ENCODE results near the gene C6orf62. TPM values are rescaled to one million over a fixed set of nuclear protein-coding genes. Genes with fewer than 3 reads are reported as not detected.
"Not testable (repeated sequence)": the region's sequence is repeated elsewhere in the genome, so short reads cannot be mapped to it uniquely, and the experiment has no call there.

C6orf62 gene
- polyA plus RNA-seq, result 10 to 100 TPM; 34.3 to 83.4 (median 49.5) TPM
- long read RNA-seq, donor 1, full-length matches to known transcripts, result 109 of 228 reads
- long read RNA-seq, donor 1, partial matches to known transcripts, result 119 of 228 reads
- long read RNA-seq, donor 1, other reads (novel, unspliced or antisense), result 0 of 228 reads
- long read RNA-seq, donor 2, full-length matches to known transcripts, result 44 of 52 reads
- long read RNA-seq, donor 2, partial matches to known transcripts, result 8 of 52 reads
- long read RNA-seq, donor 2, other reads (novel, unspliced or antisense), result 0 of 52 reads
- long read RNA-seq, donor 3, full-length matches to known transcripts, result 32 of 43 reads
- long read RNA-seq, donor 3, partial matches to known transcripts, result 11 of 43 reads
- long read RNA-seq, donor 3, other reads (novel, unspliced or antisense), result 0 of 43 reads
- long read RNA-seq, donor 4, full-length matches to known transcripts, result 3 of 3 reads
- long read RNA-seq, donor 4, partial matches to known transcripts, result 0 of 3 reads
- long read RNA-seq, donor 4, other reads (novel, unspliced or antisense), result 0 of 3 reads
- long read RNA-seq, donor 5, full-length matches to known transcripts, result 5 of 5 reads
- long read RNA-seq, donor 5, partial matches to known transcripts, result 0 of 5 reads
- long read RNA-seq, donor 5, other reads (novel, unspliced or antisense), result 0 of 5 reads
- long read RNA-seq, donor 6, full-length matches to known transcripts, result 68 of 68 reads
- long read RNA-seq, donor 6, partial matches to known transcripts, result 0 of 68 reads
- long read RNA-seq, donor 6, other reads (novel, unspliced or antisense), result 0 of 68 reads
- long read RNA-seq, donor 7, full-length matches to known transcripts, result 171 of 212 reads
- long read RNA-seq, donor 7, partial matches to known transcripts, result 36 of 212 reads
- long read RNA-seq, donor 7, other reads (novel, unspliced or antisense), result 5 of 212 reads
- long read RNA-seq, donor 8, full-length matches to known transcripts, result 6 of 6 reads
- long read RNA-seq, donor 8, partial matches to known transcripts, result 0 of 6 reads
- long read RNA-seq, donor 8, other reads (novel, unspliced or antisense), result 0 of 6 reads
- long read RNA-seq, donor 9, full-length matches to known transcripts, result 15 of 15 reads
- long read RNA-seq, donor 9, partial matches to known transcripts, result 0 of 15 reads
- long read RNA-seq, donor 9, other reads (novel, unspliced or antisense), result 0 of 15 reads
- long read RNA-seq, donor 10, full-length matches to known transcripts, result 118 of 173 reads
- long read RNA-seq, donor 10, partial matches to known transcripts, result 55 of 173 reads
- long read RNA-seq, donor 10, other reads (novel, unspliced or antisense), result 0 of 173 reads

GRCh38 chr6:24719125-24719971, at the start of gene C6orf62:
C6orf62 (minus strand) TSS chr6:24719154; CDS start chr6:24718668, 486 bp downstream.
- Histone ChIP-seq H3K36me3 (ENCODE audit: control insufficient read depth in 3 of 3, insufficient read depth in 2 of 3, low read depth in 1 of 3, low read length in 3 of 3) (peaks cover 3 to 16% (median 4%) of the 10 kb centered on the region in 3 donors), H3K4me3 (ENCODE audit: low read depth in 1 of 3, low read length in 3 of 3) (peak within 1 kb of the TSS; percentile 78 to 99 (median 98)), H3K27me3 (ENCODE audit: control insufficient read depth in 3 of 3, insufficient read depth in 3 of 3, low read length in 3 of 3) (no peaks in the 10 kb centered on the region), H3K27ac (ENCODE audit: low read depth in 1 of 3, low read length in 2 of 3) (peak within 1 kb of the TSS; percentile 97 to 100 (median 100)), H3K4me1 (ENCODE audit: control insufficient read depth in 3 of 3, insufficient read depth in 2 of 3, low read depth in 1 of 3, low read length in 2 of 3) (peaks cover 0 to 15% (median 0%) of the 10 kb centered on the region in 3 donors), H3K9me3 (ENCODE audit: control insufficient read depth in 2 of 2, insufficient read depth in 1 of 2, low read depth in 1 of 2, low read length in 1 of 2) (no peaks in the 10 kb centered on the region)
- WGBS, 3 donors, result 0 to 1% (median 1%) methylated on average over 25 of the region's 25 CpGs
- no peak for FAIRE-seq
- peak; percentile 52 to 66 for DNase-seq

- FAIRE-seq, result no peak
- no peak for DNase-seq
- H3K9me3 ChIP-seq (ENCODE audit: control insufficient read depth in 2 of 2, insufficient read depth in 1 of 2, low read depth in 1 of 2, low read length in 1 of 2), result peaks cover 0 to 7% of the 10 kb centered on the region in 2 donors
- no peaks in the 10 kb centered on the region for H3K36me3 ChIP-seq (ENCODE audit: control insufficient read depth in 3 of 3, insufficient read depth in 2 of 3, low read depth in 1 of 3, low read length in 3 of 3)
- H3K4me1 ChIP-seq (ENCODE audit: control insufficient read depth in 3 of 3, insufficient read depth in 2 of 3, low read depth in 1 of 3, low read length in 2 of 3), result peaks cover 0 to 9% (median 0%) of the 10 kb centered on the region in 3 donors
- no peak overlapping the region for H3K27ac ChIP-seq (ENCODE audit: low read depth in 1 of 3, low read length in 2 of 3)
- H3K27me3 ChIP-seq (ENCODE audit: control insufficient read depth in 3 of 3, insufficient read depth in 3 of 3, low read length in 3 of 3), result no peaks in the 10 kb centered on the region
- H3K4me3 ChIP-seq (ENCODE audit: low read depth in 1 of 3, low read length in 3 of 3), result no peak overlapping the region
- 94 to 98% (median 97%) methylated on average over 5 of the region's 5 CpGs for WGBS, 3 donors
Measured at GRCh38 chr6:24768361-24768760, 49.4 kb upstream of the C6orf62 start.

- Histone ChIP-seq H3K27me3 (ENCODE audit: control insufficient read depth in 3 of 3, insufficient read depth in 3 of 3, low read length in 3 of 3) (no peaks in the 10 kb centered on the region), H3K4me1 (ENCODE audit: control insufficient read depth in 3 of 3, insufficient read depth in 2 of 3, low read depth in 1 of 3, low read length in 2 of 3) (peaks cover 0 to 13% (median 0%) of the 10 kb centered on the region in 3 donors), H3K4me3 (ENCODE audit: low read depth in 1 of 3, low read length in 3 of 3) (no peak overlapping the region), H3K9me3 (ENCODE audit: control insufficient read depth in 2 of 2, insufficient read depth in 1 of 2, low read depth in 1 of 2, low read length in 1 of 2) (peaks cover 0 to 7% of the 10 kb centered on the region in 2 donors), H3K36me3 (ENCODE audit: control insufficient read depth in 3 of 3, insufficient read depth in 2 of 3, low read depth in 1 of 3, low read length in 3 of 3) (no peaks in the 10 kb centered on the region), H3K27ac (ENCODE audit: low read depth in 1 of 3, low read length in 2 of 3) (no peak overlapping the region)
- FAIRE-seq (peak; percentile 72), DNase-seq (peak; percentile 53 to 62)
- 28 to 43% (median 31%) methylated on average over 9 of the region's 9 CpGs for WGBS, 3 donors
Measured at GRCh38 chr6:24766680-24767462, 47.9 kb upstream of the C6orf62 start.

GRCh38 chr6:24765968-24766367, 47.0 kb upstream of the C6orf62 start:
- not testable (repeated sequence) for DNase-seq; H3K9me3 ChIP-seq (ENCODE audit: control insufficient read depth in 2 of 2, insufficient read depth in 1 of 2, low read depth in 1 of 2, low read length in 1 of 2); H3K27ac ChIP-seq (ENCODE audit: low read depth in 1 of 3, low read length in 2 of 3); H3K27me3 ChIP-seq (ENCODE audit: control insufficient read depth in 3 of 3, insufficient read depth in 3 of 3, low read length in 3 of 3); FAIRE-seq; H3K4me3 ChIP-seq (ENCODE audit: low read depth in 1 of 3, low read length in 3 of 3); H3K36me3 ChIP-seq (ENCODE audit: control insufficient read depth in 3 of 3, insufficient read depth in 2 of 3, low read depth in 1 of 3, low read length in 3 of 3)
- peaks cover 0 to 13% (median 0%) of the 10 kb centered on the region in 3 donors for H3K4me1 ChIP-seq (ENCODE audit: control insufficient read depth in 3 of 3, insufficient read depth in 2 of 3, low read depth in 1 of 3, low read length in 2 of 3)
- 91 to 100% (median 93%) methylated on average over 5 to 25 of the region's 26 CpGs for WGBS, 3 donors

GRCh38 chr6:24764833-24765828, 46.2 kb upstream of the C6orf62 start:
- DNase-seq; H3K27ac ChIP-seq (ENCODE audit: low read depth in 1 of 3, low read length in 2 of 3); FAIRE-seq; H3K36me3 ChIP-seq (ENCODE audit: control insufficient read depth in 3 of 3, insufficient read depth in 2 of 3, low read depth in 1 of 3, low read length in 3 of 3); H3K4me3 ChIP-seq (ENCODE audit: low read depth in 1 of 3, low read length in 3 of 3); H3K27me3 ChIP-seq (ENCODE audit: control insufficient read depth in 3 of 3, insufficient read depth in 3 of 3, low read length in 3 of 3); H3K9me3 ChIP-seq (ENCODE audit: control insufficient read depth in 2 of 2, insufficient read depth in 1 of 2, low read depth in 1 of 2, low read length in 1 of 2): not testable (repeated sequence)
- peaks cover 0 to 13% (median 0%) of the 10 kb centered on the region in 3 donors for H3K4me1 ChIP-seq (ENCODE audit: control insufficient read depth in 3 of 3, insufficient read depth in 2 of 3, low read depth in 1 of 3, low read length in 2 of 3)
- 79 to 83% (median 80%) methylated on average over 20 of the region's 20 CpGs for WGBS, 3 donors

GRCh38 chr6:24763578-24763977, 44.6 kb upstream of the C6orf62 start:
- H3K4me3 ChIP-seq (ENCODE audit: low read depth in 1 of 3, low read length in 3 of 3), result no peak overlapping the region
- H3K36me3 ChIP-seq (ENCODE audit: control insufficient read depth in 3 of 3, insufficient read depth in 2 of 3, low read depth in 1 of 3, low read length in 3 of 3), result no peaks in the 10 kb centered on the region
- FAIRE-seq, result no peak
- 13 to 56% (median 36%) methylated on average over 3 of the region's 3 CpGs for whole genome bisulfite sequencing, 3 donors
- peak overlapping the region in 2 of 3 donors; percentile 8 to 62 for H3K27ac ChIP-seq (ENCODE audit: low read depth in 1 of 3, low read length in 2 of 3)
- peaks cover 0 to 7% of the 10 kb centered on the region in 2 donors for H3K9me3 ChIP-seq (ENCODE audit: control insufficient read depth in 2 of 2, insufficient read depth in 1 of 2, low read depth in 1 of 2, low read length in 1 of 2)
- H3K27me3 ChIP-seq (ENCODE audit: control insufficient read depth in 3 of 3, insufficient read depth in 3 of 3, low read length in 3 of 3), result no peaks in the 10 kb centered on the region
- peak; percentile 78 to 97 for DNase-seq
- peaks cover 0 to 13% (median 0%) of the 10 kb centered on the region in 3 donors for H3K4me1 ChIP-seq (ENCODE audit: control insufficient read depth in 3 of 3, insufficient read depth in 2 of 3, low read depth in 1 of 3, low read length in 2 of 3)
